Activated CD4-positive, alpha-beta T cell treated with anti-CD3 and anti-CD28 coated beads for 24 hours (primary cell): ENCODE results near the gene EHBP1L1.

Source experiments
- DNase-seq, 2 donors: peaks; one replicate each; pipeline ENCODE4 v3.0.0-alpha.2; 2020; ENCODE audit warnings: low read depth in 2 of 2

The EHBP1L1 gene

DNA sequence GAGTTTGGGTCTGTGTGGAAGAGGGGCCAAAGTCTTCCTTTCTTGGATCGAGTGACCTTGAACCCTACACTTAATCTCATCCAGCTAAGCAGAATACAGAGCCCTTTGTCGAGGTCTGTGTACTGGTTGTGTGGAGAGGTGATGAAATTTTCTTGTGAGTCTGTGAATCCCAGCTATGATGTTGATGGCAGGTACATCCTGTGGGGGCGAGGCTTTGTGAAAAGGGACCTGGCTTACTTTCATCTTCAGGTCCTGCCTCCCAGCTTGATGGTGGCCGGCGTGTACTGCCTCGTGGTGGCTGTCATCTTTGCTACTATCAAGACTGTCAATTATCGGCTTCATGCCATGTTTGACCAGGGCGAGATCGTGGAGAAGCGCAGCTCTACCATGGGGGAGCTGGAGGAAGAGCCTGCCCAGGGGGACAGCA, 40.7 kb downstream of the EHBP1L1 start:
- no peak for DNase-seq

DNA sequence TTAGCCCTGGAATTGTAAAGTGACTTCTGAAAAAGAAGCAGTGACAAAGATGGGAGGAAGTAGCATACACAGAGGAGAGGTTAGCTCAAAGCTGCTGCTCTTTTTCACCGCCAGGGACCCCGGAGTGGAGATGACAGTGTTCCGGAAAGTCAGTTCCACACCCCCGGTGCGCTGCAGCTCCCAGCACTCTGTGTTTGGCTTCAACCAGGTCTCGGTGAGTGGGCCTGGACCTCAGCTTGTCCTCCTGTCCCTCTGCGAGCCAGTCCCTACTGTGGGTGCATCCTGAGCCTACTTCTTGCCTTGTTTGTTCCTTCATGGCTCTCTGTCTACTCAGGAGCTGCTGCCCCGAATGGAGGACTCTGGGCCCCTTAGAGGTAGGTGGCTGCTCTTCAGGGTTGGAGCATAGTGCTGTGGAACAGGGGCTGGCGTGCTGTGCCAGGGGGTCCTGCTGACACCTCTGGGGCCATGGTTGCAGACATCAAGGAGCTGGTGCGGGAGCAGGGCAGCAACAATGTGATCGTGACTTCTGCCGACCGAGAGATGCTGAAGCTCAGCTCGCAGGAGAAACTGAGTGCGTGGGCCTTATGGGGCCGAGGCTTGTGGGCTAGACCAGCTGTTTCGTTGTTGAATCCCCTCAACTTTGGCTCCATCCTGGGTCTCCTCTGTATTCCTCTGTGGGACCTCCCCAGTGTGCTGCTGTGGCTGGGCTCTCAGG, 41.4 kb downstream of the EHBP1L1 start:
- no peak for DNase-seq

GRCh38 chr11:65617990-65618751, 42.3 kb downstream of the EHBP1L1 start:
- DNase-seq = no peak

DNA sequence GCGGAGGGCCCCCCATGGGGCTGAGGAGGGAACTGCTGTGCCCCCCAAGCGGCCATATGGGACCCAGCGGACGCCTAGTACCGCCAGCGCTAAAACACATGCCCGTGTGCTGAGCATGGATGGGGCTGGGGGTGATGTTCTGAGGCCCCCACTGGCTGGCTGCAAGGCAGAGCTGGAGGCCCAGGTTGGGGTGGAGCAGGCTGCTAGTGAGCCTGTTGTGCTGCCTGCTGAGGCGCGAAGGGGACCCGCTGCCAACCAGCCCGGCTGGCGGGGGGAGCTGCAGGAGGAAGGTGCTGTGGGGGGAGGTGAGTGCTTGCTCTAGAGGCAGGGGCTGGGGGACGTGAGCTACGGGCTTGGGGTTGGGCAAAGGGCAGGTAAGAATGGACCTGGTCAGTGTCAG, 42.9 kb downstream of the EHBP1L1 start:
- DNase-seq = no peak

GRCh38 chr11:65619281-65619928, 43.6 kb downstream of the EHBP1L1 start:
- DNase-seq = no peak

DNA sequence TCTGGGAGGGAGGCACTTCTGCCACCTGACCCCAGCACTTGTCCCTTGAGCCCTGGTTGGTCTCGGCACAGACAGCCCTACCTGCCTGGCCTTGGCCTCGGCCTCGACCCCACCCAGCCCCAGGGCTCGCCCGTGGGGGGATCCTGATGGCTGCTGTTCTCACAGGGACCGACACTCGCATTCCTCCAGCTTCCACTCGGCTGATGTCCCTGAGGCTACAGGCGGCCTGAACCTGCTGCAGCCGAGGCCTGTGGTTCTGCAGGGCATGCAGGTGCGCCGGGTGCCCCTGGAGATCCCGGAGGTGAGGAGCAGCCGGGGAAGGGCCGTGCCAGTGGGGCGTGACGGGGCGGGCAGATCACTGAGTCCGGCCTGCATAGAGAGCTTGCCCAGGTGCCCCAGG, 44.8 kb downstream of the EHBP1L1 start:
- no peak for DNase-seq

DNA sequence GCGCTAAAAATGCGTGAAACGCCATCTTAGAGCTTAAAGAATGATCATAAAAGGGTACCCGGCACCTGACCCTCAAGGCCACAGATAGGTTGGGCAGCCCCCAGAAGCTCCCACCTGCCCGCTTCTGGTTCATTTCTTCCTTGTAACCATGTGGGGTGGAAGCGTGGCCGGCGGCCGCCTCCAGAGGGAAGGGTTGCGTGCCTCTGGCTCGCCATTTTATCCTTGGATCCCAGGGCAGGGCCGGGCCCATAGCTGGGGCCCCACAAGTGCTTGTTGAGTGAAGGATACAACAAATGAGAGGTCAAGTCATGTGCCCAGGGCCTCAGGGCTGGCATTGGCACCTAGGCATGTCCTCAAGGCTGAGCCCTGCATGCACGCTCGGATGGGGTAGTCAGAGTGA, 45.6 kb downstream of the EHBP1L1 start:
- no peak for DNase-seq

- no peak for DNase-seq
Observed at GRCh38 chr11:65622011-65622410, 46.2 kb downstream of the EHBP1L1 start.

DNA sequence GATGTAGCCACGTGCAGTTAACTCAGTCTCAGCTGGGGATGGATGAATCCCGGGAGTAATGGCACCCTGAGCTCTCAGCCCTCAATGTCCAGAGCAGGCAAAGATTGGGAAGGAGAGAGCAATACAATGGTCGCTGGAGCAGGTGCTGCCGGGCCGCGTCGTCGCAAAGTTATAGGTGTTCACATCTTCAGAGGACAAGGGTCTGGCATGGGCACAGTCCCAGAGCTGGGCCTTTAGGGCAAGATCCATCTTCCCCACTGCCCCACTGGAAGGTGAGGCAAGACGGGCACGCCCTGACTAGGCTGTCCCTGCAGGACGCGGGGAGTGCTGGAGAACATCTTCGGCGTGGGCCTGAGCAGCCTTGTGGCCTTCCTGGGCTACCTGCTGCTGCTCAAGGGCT, 47.3 kb downstream of the EHBP1L1 start:
- no peak for DNase-seq

GRCh38 chr11:65623852-65624616, 48.2 kb downstream of the EHBP1L1 start:
- DNase-seq = no peak

DNA sequence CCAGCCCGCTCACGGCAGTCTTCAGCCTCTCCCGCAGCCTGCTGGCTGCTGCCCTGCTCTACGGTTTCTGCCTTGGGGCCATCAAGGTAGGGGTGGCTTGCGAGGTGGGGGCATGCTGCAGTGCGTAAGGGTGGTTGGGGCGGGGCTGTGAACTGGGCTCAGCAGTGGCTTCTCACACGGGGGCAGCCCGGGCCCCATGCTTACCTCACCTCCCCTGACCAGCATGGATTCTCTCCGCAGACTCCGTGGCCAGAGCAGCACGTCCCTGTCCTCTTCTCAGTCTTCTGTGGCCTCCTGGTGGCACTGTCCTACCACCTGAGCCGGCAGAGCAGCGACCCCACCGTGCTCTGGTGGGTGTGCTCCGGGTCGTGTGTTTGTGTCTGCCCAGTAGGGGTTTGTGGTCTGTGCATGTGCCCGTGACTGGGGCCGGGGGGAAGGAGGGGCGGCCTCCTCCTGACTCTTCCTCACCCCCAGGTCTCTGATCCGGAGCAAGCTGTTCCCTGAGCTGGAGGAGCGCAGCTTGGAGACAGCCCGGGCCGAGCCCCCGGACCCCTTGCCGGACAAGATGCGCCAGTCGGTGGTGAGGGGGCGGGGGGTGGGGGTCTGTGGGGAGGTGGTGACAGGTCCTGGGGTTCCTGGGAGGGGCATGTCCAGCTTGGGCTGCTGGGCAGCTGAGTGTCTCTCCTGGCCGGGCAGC, 49.2 kb downstream of the EHBP1L1 start:
- no peak for DNase-seq

DNA sequence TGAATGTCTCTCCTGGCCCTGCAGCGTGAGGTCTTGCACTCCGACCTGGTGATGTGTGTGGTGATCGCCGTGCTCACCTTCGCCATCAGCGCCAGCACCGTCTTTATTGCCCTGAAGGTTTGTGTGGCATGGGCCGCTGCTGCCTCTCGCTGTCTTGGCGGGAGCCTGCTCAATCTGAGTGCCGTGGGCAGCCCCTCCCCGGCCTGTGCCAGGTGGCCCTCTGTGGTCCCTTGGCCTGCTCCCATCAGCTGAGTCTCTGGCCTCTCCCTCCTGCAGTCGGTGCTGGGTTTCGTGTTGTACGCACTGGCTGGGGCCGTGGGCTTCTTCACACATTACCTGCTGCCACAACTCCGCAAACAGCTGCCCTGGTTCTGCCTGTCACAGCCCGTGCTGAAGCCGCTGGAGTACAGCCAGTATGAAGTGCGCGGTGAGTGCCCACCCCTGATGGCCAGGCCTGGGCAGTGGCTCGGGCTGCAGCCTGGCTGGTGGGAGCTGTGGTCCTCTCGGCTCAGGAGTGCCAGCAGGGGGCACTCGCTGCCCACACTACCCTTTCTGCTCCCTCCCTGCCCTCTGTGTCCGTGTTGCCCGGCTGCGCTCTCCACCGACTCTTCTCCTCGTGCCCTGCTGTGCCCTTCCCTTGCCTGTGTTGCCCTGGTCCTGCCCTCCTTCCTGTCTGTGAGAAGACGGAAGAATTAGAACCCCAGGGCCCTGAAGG, 49.9 kb downstream of the EHBP1L1 start:
- no peak for DNase-seq

DNA sequence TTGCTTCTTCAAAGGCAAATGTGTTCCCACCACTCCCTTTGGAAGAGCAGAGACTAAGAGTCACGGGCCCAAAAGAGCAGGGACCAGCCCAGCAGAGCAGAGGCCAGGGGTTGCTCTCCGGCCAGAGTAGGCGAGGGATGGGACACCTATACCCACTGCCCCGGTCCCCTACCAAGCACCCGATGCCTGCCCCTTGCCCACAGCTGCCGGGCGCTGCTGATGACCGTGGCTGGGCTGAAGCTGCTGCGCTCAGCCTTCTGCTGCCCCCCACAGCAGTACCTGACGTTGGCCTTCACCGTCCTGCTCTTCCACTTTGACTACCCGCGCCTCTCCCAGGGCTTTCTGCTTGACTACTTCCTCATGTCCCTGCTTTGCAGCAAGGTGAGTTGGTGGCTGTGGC, 51.3 kb downstream of the EHBP1L1 start:
- DNase-seq = no peak

DNA sequence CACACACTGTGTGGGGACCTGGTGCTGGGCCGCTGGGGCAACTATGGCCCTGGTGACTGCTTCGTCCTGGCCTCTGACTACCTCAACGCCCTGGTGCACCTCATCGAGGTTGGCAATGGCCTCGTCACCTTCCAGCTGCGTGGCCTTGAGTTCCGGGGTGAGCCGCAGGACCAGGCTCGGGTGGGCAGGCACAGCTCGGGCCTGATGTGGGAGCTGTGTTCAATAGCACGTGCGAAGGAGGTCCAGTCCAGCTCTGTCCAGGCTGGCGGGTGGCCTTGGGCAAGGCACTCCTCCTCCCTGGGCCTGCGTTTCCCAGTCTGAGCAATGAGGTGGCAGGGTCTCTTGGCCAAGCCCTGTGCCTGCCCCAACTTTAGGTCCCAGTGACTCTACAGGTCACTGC, 53.7 kb downstream of the EHBP1L1 start:
- DNase-seq = no peak

DNA sequence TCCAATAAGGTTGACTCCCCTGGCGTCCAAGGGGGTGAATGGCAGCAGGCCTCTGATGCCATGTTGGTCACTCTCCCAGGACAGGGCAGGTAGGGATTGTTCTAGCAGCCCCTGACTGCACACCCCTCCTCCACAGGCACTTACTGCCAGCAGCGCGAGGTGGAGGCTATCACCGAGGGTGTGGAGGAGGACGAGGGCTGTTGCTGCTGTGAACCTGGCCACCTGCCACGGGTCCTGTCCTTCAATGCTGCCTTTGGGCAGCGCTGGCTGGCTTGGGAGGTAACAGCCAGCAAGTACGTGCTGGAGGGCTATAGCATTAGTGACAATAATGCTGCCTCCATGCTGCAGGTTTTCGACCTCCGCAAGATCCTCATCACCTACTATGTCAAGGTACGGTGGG, 54.4 kb downstream of the EHBP1L1 start:
- no peak for DNase-seq

GRCh38 chr11:65633390-65634108, 57.7 kb downstream of the EHBP1L1 start:
- DNase-seq = no peak

GRCh38 chr11:65634109-65634436, 58.2 kb downstream of the EHBP1L1 start:
- no peak for DNase-seq

DNA sequence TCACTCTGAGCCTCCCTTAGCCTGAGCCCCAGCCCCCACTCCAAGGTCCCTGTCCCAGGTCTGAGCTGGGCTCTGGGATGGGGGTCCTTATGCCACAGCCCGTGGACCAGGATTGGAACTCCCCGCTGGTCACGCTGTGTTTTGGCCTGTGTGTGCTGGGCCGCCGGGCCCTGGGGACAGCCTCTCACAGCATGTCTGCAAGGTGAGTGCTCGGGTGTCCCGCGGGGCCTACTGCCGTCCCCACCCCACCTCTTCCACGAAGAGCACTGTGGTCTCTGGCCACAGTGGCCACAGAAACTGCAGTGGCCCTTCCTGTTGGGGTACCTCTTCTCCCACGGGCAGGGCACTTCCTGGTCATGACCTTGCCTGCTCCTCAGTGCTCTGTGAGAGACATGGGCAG, 58.6 kb downstream of the EHBP1L1 start:
- DNase-seq = no peak

DNA sequence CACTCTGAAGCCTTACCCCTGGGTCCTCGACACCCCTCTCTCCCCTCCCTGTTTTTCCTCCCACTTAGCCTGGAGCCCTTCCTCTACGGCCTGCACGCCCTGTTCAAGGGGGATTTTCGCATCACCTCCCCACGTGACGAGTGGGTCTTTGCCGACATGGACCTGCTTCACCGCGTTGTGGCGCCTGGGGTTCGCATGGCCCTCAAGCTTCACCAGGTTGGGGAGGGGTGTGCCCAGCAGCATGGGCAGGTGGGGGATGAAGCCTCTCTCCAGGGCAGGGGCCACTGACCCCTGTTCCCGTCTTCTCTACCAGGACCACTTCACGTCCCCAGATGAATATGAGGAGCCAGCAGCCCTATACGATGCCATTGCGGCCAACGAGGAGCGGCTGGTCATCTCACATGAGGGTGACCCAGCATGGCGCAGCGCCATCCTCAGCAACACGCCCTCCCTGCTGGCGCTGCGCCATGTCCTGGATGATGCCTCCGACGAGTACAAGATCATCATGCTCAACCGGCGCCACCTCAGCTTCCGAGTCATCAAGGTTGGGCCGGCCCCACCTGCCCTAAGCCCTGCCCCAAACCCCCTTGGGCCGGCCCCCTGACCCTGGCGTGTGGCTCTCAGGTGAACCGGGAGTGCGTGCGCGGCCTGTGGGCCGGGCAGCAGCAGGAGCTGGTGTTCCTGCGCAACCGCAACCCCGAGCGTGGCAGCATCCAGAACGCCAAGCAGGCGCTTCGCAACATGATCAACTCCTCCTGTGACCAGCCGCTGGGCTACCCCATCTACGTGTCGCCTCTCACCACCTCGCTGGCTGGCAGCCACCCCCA, 59.3 kb downstream of the EHBP1L1 start:
- DNase-seq = no peak
